Measurements from ENCODE around the gene RING1.

DNA sequence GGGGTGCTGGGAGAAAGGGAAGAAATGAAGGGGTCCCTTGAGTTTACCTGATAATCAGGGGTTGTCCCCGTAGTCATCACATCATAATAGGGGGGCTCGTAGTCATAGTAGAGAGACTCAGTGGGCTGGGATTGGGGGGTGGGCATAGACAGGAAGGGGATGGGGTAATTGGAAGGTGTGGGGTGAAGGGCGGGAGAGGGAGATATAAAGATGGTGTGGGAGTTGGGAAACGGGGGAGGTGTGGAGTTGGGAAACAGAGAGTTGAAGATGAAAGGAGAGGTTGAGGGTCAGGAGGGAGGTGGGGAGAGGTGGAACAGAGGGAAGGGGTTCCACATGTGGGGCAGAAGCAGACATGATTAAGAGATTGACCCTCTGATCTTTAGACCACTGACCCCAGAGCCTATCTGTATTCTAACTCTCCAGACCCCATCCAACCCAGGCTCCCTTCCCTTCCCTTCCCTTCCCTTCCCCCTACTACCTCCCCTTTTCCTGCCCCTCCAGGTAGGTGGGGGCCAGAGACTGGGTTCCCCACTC lies 22.6 kb upstream of the RING1 start:
- TF ChIP-seq, protein P1, sequence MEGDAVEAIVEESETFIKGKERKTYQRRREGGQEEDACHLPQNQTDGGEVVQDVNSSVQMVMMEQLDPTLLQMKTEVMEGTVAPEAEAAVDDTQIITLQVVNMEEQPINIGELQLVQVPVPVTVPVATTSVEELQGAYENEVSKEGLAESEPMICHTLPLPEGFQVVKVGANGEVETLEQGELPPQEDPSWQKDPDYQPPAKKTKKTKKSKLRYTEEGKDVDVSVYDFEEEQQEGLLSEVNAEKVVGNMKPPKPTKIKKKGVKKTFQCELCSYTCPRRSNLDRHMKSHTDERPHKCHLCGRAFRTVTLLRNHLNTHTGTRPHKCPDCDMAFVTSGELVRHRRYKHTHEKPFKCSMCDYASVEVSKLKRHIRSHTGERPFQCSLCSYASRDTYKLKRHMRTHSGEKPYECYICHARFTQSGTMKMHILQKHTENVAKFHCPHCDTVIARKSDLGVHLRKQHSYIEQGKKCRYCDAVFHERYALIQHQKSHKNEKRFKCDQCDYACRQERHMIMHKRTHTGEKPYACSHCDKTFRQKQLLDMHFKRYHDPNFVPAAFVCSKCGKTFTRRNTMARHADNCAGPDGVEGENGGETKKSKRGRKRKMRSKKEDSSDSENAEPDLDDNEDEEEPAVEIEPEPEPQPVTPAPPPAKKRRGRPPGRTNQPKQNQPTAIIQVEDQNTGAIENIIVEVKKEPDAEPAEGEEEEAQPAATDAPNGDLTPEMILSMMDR (IDR thresholded peaks at IDR 0.05), result no peak
- TF ChIP-seq POLR2A (IDR thresholded peaks at IDR 0.05), result no peak

All from breast epithelium (tissue), 3 donors.